ENCODE data around the gene TMEM145.

TMEM145 gene

DNA sequence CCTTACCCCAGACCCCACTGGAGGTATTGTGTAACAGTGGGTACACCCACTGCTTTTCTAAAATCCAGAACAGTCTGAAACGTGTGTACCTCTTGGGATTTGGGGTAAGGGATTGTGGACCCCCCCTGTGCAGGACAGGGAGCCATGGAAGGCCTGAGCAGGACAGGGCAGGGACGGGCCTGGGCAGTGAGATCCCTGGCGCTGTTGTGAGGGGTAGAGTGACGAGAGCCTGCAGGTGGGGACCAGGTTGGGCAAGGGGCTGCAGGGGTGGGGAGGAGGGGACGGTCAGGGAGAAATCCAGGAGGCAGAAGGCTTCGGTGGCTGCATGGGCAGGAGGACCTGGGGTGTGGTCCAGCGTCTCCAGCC lies 48.4 kb downstream of the TMEM145 start:
- no peak for DNase-seq (ENCODE audit: low read depth in 2 of 2)

DNA sequence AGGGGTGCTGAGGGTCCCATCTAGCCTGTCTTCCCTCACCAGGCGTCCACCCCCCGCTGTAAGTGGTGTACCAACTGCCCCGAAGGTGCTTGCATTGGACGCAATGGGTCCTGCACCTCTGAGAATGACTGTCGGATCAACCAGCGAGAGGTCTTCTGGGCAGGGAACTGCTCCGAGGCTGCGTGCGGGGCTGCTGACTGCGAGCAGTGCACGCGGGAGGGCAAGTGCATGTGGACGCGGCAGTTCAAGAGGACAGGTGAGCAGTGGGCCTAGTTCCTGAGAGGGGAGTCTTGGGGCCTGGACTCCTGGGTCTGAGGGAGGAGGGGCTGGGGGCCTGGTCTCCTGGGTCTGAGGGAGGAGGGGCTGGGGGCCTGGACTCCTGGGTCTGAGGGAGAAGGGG lies 49.2 kb downstream of the TMEM145 start:
- DNase-seq (ENCODE audit: low read depth in 2 of 2), result no peak

DNA sequence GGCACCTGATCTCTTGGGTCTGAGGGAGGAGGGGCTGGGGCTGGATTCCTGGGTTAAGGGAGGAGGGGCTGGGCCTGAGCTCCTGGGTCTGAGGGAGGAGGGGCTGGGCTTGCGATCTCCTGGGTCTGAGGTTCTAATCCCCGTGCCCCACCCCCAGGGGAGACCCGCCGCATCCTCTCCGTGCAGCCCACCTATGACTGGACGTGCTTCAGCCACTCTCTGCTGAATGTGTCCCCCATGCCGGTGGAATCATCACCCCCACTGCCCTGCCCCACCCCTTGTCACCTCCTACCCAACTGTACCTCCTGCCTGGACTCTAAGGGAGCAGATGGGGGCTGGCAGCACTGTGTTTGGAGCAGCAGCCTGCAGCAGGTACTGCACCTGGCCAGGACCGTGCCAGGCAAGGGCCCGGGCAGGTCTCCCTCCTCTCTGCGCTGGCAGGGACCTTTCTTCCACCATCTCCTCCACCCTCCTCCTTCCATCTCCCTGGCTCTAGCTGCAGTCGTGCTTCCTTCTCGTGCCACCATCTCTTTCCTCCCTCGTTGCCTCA lies 49.9 kb downstream of the TMEM145 start:
- no peak for DNase-seq (ENCODE audit: low read depth in 2 of 2)

DNA sequence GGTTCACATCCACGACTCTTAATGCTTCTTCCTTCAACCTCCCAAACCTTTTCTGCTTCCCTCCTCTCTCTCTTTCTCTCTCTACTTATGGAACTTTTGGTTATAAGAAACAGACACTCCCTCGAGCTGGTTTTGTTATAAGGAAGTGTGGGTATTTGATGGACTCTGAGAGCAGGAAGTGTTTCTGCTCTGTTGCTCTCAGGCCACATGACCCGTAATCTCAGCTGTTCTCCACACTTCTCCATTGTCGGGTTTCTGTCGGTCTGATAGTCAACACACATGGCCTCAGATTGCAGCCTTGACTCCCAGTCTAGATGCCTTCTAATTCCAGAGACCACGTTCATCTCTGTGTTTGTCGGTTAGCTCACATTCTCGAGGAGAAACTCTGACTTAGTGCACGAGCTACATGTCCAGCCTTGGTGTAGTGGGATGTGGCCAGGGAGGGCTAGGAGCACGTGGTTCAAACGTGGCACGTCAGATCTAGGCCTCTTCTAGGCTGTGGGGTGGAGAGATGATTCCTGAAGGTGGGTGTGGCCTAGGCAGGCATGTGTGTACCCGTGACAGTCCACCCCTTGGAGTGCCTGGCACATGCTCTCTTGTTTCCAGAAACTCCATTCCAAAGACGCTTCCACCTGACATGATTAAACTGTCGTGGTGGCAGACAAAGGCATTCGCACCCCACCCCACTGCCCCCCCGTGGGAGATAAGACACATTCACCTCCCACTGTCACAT lies 50.7 kb downstream of the TMEM145 start:
- DNase-seq (ENCODE audit: low read depth in 2 of 2), result no peak

DNA sequence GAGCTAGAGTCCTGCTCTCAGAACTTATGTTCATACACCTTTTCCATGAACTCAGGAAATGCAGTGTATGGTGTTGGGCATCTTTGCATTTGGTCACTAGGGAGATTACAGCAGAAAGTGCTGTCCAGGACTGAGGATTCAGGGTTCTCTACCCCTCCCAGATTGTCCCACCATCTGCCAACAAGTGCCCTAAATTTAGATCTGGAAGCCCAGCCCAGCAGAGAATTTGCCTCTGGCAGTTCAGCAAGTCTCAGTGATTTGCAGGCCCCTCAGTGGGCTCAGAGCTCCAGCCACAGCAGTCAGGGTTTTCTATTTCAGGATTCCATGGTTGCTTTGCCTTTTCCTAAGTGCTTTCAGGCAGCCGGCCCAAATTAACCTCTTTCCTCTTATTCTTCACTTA lies 53.6 kb downstream of the TMEM145 start:
- DNase-seq (ENCODE audit: low read depth in 2 of 2), result no peak

DNA sequence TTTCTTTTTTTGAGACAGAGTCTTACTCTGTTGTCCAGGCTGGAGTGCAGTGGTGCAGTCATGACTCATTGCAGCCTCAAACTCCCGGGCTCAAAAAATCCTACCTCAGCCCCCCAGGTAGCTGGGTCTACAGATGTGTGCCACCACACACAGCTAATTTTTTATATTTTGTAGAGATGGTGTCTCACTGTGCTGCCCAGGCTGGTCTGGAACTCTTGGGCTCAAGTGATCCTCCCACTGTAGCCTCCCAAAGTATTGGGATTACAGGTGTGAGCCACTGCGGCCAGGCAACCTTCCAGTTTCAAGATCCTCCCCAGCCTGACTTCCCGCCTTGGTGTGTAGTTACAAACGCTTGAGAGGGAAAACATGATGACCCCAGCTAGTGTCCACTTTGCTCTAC lies 54.8 kb downstream of the TMEM145 start:
- no peak for DNase-seq (ENCODE audit: low read depth in 2 of 2)

DNA sequence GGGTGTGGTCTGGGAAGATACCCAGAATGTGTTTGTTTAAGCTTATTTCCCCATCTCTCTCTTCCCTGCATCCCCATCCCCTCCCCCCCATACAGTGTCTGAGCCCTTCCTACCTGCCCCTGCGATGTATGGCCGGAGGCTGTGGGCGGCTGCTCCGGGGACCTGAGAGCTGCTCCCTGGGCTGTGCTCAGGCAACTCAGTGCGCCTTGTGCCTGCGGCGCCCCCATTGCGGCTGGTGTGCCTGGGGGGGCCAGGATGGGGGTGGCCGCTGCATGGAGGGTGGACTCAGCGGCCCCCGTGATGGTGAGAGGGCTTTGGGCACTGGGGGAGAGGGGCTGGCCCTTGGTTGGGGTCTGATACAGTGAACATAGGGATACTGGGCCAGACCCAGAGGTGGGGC lies 55.3 kb downstream of the TMEM145 start:
- no peak for DNase-seq (ENCODE audit: low read depth in 2 of 2)

DNA sequence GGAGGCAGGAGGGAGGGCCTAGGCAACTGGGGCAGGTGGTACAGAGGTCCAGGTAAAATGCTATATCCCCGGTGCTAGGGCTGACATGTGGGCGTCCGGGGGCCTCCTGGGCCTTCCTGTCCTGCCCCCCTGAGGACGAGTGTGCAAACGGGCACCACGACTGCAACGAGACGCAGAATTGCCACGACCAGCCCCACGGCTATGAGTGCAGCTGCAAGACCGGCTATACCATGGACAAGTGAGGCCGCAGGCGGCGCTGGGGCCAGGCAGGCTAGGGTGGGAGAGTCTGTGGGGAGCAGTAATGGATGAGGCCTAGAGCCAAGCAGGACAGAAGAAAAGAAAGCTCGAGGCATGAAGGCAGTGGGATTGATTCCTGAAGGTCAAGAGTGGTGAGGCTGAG lies 55.7 kb downstream of the TMEM145 start:
- DNase-seq (ENCODE audit: low read depth in 2 of 2), result no peak

DNA sequence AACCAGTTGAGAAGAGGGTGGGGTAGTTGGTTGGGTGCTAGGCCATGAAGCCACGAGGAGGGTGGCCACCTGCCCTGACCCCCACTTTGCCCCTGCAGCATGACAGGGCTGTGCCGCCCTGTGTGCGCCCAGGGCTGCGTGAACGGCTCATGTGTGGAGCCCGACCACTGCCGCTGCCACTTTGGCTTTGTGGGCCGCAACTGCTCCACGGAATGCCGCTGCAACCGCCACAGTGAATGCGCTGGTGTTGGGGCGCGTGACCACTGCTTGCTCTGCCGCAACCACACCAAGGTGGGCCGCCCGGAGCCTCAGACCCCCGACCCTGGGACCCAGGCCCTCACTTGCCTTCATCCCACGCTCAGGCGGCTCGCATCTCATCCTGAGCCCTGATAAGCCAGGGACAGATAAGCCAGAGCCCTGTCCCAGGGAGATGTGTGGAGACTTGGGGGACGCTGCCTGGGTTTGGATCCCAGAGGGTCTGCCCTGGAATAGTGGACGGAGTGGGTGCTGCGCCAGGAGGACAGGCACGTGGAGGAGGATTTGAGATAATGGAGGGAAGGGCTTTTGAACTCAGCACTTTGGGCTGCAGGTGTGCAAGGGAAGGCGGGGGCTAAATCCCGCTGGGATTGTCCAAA lies 56.4 kb downstream of the TMEM145 start:
- no peak for DNase-seq (ENCODE audit: low read depth in 2 of 2)

DNA sequence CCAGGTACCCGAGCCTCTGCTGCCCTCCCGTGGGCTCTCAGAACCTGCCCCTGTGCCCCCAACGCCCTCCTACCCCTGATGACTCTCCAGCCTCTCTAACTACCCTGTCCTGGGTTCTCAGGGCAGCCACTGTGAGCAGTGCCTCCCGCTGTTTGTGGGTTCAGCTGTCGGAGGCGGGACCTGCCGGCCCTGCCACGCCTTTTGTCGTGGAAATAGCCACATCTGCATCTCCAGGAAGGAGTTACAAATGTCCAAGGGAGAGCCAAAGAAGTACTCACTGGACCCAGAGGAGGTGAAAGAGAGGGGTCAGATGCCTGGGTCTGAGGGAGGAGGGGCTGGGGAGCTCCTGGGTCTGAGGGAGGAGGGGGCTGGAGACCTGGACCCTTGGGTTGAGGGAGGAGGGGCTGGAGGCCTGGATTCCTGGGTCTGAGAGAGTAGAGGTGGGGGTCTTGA lies 57.0 kb downstream of the TMEM145 start:
- no peak for DNase-seq (ENCODE audit: low read depth in 2 of 2)

DNA sequence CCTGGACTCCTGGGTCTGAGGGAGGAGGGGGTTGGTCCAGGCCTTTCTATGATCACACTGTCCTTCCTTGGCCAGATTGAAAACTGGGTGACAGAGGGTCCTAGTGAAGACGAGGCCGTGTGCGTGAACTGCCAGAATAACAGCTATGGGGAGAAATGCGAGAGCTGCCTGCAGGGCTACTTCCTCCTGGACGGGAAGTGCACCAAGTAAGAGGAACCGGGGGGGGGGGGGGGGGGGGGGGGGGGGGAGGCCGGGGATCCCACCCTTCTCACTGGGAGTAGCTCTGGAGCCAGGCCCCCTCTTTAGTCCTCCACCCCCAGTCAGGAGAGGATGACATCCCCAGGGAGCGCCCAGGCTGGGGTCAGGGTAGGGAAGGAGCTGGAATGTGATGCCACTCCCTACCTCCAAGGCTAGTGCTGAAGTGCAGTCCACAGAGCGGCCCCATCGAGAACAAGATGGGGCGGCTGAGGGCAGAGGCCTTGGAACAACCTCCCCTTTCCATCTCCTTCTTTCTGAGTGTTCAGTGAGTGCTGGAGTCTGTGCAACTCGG lies 57.6 kb downstream of the TMEM145 start:
- no peak for DNase-seq (ENCODE audit: low read depth in 2 of 2)
